H54 (cell line): ENCODE measurements around the gene SORCS2.
"Not testable (repeated sequence)": the region's sequence is repeated elsewhere in the genome, so short reads cannot be mapped to it uniquely, and the experiment has no call there.

Experiments
- DNase-seq: peaks from one replicate; pipeline ENCODE4 v3.0.0; 2011; ENCODE audit warnings: low spot score, mixed read lengths; ENCODE audit not compliant: insufficient read length
- FAIRE-seq: peaks from 3 replicates; lab custom pipeline; 2011; peaks lifted over from hg19 to GRCh38; lab: Jason Lieb, UNC
- POLR2A ChIP-seq: IDR thresholded peaks from 2 replicates; pipeline ENCODE4 v1.6.1; 2011; ENCODE audit warnings: low read depth, mild to moderate bottlenecking, low read length

The SORCS2 gene

DNA sequence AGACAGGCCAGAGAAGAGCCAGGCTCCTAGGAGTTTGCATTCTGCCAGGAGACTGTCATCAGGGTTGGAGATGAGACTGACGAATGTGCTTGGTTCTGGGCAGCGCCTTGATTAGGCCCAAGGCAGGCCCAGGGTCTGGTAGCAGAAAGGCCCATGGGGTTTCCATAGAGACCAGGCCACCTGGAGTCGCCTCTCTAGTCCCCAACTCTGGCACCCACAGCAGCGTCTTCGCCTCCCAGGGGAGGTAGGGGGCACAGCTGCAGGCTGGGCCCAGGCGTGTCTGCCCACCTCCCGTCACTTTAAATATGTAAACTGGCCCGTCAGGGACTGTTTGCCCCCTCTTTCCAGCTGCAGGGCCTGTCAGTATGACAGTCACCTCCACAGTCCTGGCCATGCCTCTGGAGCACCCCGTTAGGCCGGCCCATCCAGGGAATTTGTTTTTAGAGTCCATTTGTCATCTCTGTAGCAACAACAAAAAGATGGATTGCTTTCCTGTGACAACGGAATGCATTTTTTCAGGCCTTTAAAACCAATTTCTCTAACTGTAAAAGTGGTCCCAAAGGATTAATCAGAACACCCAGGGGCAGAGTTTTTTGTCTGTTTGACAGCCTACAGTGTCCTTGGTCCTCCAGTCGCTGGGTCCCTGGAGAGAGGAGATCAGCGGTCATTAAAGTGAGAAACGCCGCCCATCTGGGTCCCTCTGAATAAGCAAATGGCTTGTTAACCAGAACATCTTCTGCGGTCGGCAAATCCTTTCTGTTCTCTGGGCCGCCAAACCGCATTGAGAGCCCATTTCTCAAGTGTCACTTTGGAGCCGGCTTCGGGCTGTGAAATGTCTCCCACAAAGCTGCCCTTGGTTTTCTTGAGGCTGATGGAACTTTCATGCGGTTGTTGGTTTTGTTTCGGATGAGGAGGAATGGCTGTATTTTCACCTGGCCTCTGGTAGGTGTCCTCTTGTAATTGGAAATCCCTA, 395.4 kb downstream of the SORCS2 start:
- no peak for DNase-seq
- no peak for FAIRE-seq
- TF ChIP-seq POLR2A, result no peak

DNA sequence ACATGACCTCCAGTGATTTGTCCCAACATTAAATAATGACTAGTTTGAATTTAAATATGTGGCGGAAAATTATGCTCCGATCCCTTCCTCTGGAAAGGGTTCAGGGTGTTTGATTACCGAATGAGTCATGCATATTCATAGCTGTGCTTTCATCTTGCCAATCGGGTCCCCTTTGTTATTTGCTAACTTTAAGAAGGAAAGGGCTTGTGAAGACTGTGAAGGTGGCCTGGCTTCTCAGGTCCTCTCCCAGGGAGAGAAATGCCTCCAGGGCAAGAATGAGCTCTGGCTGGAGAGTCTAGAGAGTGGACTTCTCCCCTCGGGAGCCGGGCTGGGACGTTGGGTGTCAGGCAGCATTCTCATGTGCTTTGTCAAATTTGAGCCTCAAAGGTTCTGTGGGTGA, 397.9 kb downstream of the SORCS2 start:
- DNase-seq (no peak), FAIRE-seq (no peak)
- no peak for TF ChIP-seq POLR2A

DNA sequence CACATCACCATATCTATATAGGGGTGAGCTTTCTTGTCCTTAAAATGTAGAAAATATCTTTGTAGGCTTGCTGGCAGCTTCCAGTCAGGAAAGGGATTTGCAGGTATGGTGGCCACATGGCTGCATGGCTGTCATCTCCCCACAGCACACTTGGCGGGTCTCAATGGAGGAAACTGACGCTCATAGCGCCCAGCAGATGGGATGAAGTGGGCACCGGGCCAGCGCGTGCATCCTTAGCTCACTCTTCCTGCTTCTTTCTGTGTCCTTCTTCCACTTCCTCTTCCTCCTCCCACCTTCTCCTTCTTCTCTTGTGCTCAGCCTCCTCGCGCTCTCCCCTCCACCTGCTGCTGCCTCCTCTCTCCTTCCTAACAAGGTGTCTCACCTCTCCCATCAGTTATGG, 398.6 kb downstream of the SORCS2 start:
- FAIRE-seq, result no peak
- TF ChIP-seq POLR2A, result no peak
- no peak for DNase-seq

DNA sequence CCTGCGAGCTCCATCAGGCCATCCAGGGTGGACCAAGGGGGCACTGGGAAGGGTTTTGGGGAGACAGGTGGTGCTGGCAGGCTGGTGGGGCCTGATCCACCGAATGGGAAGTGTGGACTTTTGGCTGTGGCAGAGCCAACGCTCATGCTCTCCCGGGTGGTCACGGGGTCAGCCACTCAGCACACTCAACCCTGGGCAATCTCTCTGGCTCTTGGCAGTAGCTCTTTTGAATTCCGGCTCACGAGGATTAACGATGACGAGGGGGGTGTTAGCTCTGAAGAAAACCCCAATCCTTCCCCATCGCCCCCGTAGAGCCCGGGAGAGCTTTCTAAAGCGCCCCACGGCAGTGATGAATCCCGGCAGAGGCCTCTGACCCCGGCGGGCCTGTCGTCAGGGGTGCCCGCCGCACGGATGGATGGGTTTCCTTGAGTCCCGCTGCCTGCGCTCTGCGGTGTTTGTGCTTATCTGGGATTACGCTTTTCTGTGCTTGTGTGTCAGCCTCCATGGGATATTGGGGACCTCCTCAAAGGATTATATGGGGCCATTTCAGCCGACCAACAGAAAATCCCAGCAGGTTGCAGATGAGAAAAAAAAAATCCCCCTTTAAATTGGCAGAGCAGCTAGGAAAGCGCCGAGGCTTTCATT, 399.2 kb downstream of the SORCS2 start:
- DNase-seq (no peak), FAIRE-seq (no peak)
- TF ChIP-seq POLR2A, result no peak

DNA sequence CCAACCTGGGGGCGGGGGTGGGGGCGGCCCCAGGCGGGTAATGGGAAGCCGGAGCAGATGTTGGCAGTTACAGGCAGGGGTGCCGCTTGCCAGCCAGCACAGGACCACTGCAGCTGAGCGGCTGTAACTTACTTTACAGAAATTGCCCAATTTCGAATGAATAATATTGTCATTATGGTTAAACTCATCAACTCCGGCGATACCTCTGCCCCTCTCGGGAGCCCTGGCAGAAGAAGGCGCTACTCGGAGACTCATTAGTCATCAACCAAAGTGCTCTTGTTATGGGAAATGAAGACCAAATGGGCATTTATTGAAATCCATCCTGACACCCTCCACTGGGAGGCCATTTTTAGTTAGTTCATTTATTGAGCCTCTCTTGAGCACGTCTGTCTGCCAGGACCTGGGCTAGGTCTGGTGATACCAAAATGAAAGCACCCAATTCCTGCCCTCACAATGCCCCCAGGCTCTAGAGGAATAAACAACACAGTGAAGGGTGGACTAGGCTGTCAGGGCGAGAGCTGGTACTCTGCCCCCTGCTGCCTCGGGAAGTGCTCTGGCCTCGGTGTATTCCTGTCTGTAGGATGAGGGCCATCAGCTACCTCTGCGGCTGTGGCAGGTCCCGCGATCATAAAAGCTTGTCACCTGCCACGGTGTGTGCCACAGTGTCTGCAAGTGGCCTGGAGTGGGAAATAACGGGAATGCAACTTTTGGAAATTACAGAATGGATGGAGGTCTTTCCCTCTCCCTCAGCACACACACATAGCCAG, 401.5 kb downstream of the SORCS2 start:
- DNase-seq (no peak), FAIRE-seq (no peak)
- TF ChIP-seq POLR2A, result no peak

DNA sequence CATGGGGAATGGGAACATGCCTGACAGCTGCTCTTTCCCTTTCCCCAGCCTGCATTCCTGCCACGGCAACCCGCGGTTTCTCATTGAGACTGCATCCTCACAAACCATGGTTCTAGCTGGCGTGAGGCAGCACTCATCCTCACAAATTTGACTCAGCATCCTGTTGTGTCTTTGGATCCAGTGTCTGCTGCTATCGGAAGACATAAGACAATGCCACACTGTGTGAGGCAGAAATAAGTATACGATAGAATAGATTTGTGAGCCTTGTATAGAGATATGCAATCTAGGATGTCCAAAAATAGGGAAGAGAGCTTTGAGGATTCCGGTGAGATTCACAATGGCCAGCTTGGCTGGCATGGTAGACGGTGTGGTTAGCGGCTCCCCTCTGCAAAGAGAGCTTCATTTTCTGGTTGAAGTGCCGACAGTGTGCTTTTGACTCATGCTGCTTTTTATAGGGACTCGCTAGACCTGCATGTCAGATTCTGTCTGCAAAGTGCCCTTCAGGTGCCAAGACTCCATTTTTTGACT, 403.7 kb downstream of the SORCS2 start:
- DNase-seq (peak; percentile 33), FAIRE-seq (no peak)
- TF ChIP-seq POLR2A, result no peak

DNA sequence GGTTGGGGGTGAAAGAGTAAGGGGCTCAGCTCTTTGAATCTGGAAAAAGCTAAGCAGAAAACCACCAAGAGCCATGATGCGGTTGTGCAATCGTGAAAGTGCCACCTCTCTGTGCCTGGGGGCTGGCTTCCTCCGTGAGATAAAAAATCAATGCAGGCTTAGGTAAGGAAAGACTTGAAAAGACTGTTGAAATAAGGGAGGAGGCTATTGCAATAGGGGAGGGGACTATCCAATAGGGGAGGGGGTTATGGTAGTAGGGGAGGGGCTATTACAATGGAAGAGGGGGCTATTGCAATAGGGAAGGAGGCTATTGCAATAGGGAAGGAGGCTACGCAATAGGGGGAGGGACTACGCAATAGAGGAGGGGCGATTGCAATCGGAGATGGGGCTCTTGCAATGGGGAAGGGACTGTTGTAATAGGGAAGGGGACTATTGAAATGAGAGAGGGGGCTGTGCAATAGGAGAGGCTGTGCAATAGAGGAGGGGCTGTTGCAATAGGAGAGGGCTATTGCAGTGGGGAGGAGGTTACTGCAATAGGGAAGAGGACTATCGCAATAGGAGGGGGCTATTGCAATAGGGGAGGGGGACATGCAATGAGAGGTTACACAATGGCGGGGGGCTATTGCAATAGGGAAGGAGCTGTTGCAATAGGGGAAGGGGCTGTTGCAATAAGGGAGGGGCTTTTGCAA, 404.7 kb downstream of the SORCS2 start:
- no peak for FAIRE-seq
- DNase-seq, result no peak
- TF ChIP-seq POLR2A, result no peak

DNA sequence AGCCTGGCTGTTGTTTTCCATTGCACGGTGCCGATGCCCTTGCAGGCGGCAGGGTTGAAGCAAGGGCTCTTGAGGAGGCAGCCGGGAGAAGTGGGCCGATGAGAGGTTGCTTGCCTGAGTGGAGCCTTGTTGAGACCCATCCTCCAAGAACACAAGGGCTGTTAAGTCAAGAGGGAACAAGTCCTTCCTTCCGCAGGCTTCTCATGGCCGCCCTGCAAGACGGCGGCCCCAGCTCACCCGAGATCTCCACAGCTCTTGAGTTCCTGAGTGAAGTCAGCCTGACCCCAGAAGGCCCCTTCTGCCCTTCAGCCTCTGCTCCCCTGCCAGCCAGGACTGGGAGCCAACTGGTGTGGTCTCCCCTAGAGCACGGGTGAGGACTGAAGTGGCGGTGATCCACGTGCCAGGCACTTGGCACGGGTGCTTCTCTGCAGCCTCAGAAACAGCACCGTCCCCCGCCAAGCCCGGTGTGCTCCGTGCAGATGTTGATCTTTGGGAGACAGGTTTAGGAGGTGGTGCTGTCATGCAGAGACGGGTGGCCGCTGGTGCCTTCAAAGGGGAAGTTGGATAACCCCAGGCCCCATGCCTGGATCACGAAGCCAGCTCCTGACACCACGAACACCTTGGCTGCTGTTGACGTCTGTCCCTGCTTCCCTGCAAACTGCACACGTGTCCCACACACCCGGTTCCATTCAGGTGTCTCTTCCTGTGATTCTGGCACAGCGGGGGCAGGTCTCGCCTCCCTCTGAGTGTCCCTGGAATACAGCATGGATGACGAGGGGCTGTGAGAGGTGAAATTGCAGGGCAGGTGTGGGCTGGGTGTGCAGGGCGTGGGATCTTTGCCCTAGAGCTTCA, 406.8 kb downstream of the SORCS2 start:
- DNase-seq, result no peak

DNA sequence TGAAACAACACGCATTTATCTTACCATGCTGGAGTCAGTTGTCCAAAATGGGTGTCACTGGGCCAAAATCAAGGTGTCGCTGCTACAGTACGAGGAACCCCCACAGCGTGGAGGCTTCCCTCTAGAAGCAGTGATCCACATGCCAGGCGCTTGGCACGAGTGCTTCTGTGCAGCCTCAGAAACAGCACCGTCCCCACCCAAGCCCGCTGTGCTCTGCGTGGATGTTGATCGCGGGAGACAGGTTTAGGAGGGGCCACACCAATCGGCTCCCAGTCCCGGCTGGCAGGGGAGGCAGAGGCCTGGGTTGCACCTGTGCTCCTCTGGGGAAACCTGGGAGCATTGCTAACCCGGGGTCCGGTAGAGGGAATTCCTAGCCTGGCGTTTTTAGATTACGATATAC, 407.9 kb downstream of the SORCS2 start:
- no peak for TF ChIP-seq POLR2A
- no peak for FAIRE-seq
- no peak for DNase-seq

More for the DNA sequence above, 406.8 kb downstream of the SORCS2 start:
- FAIRE-seq, result no peak
- no peak for TF ChIP-seq POLR2A

DNA sequence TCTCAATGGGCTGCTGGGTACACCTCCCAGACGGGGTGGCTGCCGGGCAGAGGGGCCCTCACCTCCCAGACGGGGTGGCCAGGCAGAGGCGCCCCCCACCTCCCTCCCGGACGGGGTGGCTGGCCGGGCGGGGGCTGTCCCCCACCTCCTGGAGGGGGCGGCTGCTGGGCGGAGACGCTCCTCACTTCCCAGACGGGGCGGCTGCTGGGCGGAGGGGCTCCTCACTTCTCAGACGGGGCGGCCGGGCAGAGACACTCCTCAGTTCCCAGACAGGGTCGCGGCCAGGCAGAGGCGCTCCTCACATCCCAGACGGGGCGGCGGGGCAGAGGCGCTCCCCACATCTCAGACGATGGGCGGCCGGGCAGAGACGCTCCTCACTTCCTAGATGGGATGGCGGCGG, 409.8 kb downstream of the SORCS2 start:
- DNase-seq, FAIRE-seq: not testable (repeated sequence)

DNA sequence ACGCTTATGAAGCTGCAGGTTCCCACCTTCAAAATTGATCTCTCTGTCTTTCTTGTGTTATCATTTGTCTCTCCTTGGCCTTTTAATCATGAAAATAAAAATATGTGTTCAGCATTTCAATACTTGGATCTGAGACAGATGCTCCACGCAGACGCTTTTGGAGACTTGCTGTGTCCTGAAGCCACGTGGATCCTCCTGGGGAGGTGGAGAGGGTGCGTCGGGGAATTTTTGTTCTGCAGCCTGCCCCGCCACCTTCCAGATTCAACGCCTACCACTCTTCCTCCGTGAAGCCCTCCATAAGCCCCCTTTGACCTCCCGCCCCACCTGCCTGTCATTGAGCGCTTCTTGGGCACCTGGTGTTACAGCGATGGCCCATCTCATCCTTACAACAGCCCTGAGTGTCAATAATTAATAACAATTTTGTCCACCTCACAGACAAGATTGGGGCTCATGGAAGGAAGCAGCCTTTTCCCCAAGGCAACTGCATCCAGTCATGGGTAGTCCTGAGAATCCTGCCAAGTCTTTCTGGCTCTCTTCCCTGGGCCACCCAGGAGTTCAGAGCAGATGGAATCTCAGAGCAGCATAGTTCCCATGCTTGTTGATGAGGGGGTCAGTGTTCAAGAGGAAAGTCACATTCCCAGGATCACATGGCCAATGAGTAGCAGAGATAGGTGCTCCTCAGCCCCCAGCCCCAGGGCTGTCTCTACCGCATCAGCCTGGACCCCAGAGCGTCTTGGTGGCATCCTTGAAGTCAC, 415.0 kb downstream of the SORCS2 start:
- FAIRE-seq (no peak), DNase-seq (no peak)
- no peak for TF ChIP-seq POLR2A

DNA sequence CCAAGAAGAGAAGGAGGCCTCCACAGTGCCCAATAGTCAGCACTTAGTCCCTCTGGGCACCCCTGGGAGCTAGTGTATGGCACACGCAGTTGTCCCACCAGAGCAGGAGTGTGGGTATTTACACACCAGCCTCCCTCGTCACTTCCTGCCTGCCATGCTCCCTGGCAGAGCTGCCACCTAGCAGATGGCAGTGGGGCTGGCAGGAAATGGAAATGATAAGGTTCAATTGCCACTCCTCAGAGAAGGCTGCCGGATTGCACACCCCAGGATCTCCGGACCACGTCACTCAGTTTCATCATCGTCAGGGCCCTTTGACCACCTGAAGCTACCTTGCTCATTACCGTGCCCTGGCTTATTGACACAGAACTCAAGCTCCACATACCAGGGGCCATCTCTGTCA, 415.7 kb downstream of the SORCS2 start:
- DNase-seq (no peak), FAIRE-seq (no peak)

More for the DNA sequence above, 415.7 kb downstream of the SORCS2 start:
- no peak for TF ChIP-seq POLR2A
